GM19238 (cell line): ENCODE results near the gene C20orf96.

ENCODE experiments used
- DNase-seq: peaks from one replicate; pipeline ENCODE4 v3.0.0; 2011; ENCODE audit warnings: low spot score; ENCODE audit not compliant: insufficient read length

C20orf96 gene

DNA sequence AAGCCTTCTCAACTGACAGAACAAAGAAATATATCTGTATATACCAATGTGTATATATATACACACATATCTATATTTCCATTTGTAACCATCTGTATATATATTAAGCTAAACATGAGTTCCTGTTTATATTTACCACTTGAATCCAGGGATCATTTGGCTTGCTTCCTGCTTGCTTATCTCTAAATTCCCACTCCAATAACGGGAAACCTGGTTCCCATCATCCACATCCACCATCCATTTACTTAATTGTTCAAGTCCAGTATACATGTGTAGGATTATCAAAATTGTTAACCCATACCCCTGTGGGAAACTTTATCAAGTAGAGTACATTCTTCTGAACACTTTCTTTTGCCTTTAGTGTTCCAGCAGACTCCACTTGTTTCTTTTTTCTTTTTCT is 22.3 kb upstream of the C20orf96 start:
- DNase-seq: no peak

DNA sequence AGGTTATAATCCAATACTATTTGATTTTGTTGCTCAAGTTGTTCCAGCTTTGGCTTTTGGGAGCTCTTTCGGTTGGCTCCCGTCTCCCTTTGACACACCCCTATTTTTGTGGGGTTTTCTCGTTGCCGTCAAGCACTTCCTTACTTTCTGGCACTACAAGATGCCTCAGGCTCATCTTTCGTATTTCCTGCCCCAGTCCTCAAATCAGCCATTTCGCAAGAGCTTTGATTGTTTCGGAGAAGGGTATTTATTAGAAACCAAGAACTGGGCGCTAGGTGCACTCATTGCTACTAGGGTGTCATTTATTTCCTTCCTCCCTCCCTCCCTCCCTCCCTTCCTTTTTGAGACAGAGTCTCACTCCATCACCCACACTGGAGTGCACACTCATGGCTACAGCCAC is 21.5 kb upstream of the C20orf96 start:
- DNase-seq: no peak

DNA sequence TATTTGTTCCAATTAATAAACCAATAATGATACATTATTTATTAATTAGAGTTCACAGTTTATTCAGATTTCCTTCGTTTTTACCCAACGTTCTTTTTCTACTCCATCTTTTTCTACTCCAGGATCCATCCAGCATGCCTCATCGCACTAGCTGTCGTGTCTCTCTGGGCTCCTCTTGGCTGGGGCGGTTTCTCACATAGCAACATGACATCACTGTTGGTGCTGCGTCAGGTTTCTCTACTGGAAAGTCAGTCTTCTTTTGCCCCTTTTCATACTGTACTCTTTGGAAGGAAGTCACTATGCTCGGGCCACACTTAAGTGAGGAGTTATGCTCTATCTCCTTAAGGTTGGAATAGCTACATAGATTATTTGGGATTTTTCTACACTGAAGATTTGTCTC is 21.1 kb upstream of the C20orf96 start:
- no peak for DNase-seq

DNA sequence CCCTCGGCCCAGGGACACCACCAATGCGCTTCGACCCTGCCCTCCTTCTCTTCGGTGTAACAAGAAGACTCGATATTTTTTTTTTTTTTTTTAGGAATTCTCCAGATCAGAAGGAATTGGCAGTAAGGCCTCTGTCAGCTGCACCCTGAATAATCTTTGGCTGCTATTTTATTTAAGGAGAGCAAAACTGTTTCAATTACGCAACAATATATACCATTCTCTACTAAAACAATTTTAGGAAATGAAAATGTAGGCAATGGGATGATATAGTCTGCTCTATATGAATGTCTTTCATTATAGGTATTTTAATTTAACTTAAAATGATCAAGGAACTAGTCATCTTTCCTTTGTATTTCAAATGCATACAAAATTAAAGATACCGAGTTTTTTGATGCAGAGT is 20.1 kb upstream of the C20orf96 start:
- no peak for DNase-seq

DNA sequence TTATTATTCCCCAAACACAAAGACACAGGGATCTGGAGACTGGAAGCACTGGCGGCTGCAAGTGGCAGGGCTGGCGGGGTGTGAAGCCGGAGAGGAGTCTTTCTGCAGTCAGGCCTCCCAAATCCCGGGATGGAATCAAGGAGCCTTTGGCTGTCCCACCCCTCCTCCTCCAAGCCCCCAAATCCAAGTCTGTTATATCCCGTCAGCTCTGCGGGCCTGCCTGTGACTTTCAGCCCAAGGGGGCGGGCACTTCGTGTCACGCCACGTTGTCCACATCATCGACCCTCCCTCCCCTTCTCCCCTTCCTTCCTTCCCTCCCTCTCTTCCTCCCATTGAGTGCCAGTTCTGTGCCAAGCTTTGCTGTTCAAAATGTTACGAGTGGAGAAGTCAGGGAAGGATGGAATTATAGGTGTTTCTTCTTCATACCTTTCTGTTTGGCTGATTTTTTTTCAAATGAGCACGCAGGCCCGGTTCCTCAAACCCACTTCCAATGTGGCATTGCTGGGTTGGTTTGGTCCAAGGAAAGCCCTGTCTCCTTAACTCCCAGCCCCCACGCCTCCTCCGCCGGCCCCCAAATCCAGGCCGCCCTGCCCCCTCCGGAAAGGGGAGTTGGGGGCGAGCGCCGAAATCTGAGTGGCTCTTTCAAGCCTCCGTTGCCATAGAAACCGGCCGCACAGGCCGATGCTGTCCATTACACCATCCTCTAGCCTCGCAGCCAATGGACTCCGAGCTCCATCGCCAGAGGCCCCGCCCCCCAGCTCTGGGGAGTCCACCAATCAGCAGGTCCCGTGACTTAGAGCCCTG is 19.5 kb upstream of the C20orf96 start:
- DNase-seq: peak; percentile 96

DNA sequence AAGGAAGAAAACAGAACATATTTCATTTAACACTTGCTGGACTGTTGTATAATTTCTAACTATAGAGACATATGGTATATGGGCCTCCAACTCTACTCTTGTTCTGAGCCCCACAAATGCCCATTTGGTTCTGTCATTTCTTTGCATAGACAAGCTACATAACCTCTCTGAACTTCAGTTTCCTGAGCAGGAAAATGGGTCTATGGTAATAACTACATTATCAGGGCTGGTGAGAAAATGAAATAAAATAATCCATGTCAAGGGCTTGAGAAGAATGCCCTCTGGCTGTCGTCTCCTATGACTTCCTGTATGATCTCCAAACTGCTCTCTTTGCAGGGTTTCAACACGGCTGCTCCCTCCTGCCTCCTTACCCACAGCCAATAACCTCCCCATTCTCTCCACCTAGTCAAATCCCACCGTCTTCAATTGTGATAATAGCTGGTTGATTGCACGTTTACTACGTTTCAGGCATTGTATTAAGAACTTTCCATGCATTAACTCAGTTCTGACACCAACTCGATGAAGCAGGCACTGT is 18.8 kb upstream of the C20orf96 start:
- DNase-seq: no peak

DNA sequence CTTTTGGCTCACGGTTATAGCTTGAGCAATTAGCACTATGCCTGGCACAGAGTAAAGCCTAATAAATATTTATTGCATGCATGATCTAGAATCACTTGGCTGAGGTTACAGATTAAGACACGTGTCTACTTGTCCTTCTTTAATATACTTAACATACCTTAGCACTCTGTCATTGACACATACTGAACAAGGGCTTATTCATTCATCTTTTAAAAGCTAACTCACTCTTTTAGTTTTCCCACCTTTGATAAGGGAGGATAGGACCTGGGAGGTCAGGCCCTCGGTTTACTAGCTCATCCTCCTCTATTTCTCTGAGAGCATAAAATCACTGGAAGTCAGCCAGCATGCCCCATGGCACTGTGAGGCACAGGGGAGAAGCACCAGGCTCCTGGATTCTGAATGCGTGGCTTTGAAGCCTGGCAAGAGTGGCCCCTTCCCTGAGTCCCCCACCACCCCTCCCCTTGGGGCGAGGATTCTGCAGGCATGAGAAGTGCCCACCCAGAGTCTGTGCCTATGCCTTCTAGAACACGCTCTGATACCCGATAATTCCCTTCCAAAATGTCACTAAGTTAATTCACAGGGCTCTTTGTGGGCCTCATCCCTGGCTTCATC is 18.0 kb upstream of the C20orf96 start:
- DNase-seq: no peak

DNA sequence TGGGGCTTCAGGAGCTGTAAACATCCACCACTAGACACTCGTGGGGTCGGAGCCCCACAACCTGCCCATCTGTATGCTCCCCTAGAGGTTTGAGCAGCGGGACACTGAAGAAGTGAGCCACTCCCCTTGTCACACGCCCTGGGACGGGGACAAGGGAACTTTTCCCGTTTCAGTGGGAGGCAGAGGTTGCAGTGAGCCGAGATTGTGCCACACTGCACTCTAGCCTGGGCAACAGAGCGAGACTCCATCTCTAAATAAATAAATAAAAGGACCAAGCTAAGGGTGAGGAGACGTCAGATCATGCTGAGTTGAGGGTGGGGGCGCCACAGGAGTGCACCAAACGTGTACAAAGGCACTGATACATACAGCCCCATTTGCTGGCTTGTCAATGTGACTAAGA is 15.2 kb upstream of the C20orf96 start:
- DNase-seq: no peak

DNA sequence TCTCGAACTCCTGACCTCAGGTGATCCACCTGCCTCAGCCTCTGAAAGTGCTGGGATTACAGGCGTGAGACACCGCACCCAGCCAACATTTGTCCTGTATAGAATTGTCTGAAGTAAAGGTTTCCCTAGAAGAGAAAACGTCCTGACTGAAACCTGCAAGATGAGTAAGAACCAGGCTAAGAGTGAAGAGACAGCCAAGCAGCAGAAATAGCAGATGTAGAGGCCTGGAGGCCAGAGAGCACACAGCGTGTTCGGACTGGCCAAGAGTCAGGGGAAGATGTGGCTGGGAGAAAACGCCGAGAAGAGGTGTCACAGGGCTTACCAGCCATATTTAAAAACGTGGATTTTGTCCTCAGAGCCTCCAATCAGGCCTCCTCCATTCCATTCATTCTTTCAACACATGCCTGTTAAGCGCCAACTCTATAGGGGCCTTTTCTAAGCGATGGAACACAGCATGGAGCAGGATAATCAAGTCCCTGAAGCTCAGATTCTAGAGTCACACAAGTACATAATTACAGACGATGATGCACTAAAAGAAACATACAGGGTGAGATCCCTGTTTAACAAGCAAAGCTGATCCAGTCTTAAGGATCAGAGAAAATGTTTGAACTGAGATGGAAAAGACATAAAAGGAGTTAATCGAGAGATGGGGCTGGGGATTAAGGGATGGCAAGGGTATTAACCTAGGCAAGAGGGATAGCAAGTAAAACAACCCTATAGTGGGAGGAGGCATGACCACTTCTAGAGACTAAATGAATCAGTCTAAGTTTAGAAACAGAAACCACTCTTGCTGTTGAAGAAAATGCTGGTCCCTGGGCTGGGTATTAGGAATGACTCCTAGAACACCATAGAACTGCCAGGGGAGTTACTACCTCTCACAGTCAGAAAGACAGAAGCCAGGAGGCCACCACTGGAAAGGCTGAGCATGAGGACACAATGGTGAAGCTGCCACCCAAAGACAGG is 11.6 kb upstream of the C20orf96 start:
- DNase-seq: no peak

DNA sequence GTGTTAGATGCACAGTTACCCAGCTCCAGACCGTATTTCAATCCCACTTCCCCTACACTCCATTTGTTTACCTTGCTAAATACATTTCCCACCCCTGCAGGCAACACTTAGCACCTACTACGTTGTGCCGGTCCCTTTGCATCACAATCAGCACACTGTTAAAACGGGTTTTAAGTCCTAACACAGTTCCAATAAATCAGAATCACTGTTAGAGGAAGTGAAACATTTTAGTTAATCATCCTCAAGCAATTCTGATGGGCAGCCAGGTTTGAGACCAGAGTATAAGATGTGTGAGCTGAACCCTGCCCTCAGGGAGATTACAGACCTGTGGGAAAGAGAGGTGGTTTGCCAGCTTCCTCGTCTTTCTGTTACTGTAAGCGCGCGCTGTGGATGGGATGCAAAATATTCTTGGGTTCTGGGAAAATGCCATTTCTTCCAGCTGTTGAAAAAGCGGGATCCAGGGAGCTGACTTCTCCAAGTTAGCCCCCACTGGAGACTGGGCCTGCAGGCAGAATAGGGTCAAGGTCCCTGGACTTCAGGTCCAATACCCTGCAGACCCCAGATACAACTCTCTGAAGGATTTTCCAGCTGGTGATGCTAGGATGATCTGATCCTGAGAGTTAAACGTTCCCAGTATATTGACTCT is 9.9 kb upstream of the C20orf96 start:
- no peak for DNase-seq

DNA sequence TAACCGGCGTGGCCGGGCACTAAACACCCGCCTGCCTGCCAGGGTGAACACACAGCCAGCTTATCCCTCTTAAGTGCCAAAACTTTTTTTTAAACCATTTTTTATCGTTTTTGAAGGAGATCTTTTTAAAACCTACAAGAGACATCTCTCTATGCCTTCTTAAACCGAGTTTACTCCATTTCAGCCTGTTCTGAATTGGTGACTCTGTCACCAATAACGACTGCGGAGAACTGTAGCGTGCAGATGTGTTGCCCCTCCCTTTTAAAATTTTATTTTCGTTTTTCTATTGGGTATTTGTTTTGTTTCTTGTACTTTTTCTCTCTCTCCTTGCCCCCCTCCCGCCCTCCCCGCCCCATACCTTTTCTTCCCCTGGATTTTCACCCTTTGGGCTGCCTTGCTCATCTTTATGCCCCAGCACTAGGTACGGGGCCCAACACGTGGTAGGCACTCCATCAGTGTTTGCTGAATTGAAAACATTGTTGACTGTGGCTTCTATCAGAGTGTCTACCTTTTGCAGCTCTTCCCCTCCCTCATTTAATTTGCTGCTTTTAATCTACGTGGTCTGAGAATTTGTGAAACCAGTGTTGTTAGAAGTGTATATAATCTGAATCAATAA is 8.3 kb upstream of the C20orf96 start:
- no peak for DNase-seq

DNA sequence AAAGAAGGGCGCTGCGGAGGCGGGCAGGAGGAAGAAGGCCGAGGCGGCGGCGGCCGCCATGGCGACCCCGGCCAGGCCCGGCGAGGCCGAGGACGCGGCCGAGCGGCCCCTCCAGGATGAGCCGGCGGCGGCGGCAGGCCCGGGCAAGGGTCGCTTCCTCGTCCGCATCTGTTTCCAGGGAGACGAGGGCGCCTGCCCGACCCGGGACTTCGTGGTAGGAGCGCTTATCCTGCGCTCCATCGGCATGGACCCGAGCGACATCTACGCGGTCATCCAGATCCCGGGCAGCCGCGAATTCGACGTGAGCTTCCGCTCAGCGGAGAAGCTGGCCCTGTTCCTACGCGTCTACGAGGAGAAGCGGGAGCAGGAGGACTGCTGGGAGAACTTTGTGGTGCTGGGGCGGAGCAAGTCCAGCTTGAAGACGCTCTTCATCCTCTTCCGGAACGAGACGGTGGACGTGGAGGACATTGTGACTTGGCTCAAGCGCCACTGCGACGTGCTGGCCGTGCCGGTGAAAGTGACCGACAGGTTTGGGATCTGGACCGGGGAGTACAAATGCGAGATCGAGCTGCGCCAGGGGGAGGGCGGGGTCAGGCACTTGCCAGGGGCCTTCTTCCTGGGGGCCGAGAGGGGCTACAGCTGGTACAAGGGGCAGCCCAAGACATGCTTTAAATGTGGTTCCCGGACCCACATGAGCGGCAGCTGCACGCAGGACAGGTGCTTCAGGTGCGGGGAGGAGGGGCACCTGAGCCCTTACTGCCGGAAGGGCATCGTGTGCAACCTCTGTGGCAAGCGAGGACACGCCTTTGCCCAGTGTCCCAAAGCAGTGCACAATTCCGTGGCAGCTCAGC is 7.6 kb upstream of the C20orf96 start:
- peak; percentile 41 for DNase-seq

DNA sequence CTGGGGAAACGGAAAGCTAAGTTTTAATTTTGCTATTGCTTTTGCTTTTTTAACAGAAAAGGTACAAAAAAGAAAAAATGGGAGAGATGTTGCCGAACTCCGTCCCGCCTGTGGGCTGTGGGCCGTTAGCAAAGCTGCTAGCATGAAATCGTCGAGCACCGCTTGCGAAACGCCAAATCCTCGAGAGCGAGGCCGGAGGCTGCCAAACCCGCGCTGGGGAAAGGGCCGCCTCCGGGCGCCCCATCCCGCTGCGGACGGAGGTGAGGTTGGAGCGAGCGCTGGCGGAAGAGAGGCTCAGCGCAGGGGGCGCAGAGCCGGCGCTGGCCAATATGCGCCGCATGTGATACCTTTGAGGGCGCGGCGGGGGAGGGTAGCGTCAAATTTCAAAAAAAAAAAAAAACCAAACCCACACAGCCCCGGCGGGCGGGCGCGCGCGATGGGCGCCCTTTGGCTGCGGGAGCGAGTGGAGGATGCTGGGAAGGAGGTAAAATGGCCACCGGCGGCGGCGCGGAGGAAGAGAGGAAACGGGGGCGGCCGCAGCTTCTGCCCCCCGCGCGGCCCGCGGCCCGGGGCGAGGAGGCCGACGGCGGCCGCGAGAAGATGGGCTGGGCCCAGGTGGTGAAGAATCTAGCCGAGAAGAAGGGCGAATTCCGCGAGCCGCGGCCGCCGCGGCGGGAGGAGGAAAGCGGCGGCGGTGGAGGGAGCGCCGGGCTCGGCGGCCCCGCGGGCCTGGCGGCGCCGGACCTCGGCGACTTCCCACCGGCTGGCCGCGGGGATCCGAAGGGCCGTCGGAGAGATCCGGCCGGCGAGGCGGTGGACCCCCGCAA is 6.8 kb upstream of the C20orf96 start, which contains the start of gene ZCCHC3:
Gene ZCCHC3, plus strand, starts transcription at position 473 of the 827 bp plus-strand sequence. Its CDS starts 17 bp downstream, at position 490.
- peak; percentile 87 for DNase-seq

DNA sequence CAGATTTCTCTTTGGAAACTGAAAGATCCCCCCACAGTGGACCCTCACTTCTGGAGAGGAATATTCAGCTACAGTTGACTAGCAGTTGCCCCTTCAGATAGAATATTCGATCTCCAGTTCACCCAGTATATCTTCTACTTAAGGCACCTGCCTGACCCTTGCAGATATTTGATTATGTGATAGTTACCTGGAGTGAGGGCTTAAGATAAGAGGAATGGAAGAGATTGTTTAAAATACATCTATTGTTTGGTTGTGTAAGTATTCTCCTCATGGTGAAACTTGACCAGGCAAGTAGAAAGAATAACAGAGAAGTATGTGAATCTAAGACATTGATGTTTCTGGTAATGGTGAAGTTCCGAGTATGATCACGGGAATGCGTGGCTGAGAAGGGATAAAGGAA is 5.3 kb upstream of the C20orf96 start:
- no peak for DNase-seq

DNA sequence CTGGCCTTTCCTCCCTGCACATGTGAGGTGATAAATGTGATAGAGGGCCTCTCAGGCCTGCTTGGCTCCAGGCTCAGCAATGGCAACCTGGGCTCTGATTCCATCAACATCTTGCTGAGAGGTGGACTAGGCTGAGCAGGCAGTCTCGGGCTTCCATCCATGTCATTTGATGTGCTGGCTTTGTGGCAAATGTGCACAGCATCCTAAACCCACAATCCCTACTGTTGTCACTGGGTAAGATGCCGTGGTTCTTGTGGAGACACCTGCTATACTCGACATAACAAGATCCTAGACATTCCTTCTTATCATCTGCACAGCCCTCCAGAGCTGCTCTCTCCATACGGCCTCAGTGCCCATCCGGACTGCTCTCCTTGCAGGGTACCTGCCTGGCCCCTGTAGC is 4.1 kb upstream of the C20orf96 start:
- DNase-seq: no peak

DNA sequence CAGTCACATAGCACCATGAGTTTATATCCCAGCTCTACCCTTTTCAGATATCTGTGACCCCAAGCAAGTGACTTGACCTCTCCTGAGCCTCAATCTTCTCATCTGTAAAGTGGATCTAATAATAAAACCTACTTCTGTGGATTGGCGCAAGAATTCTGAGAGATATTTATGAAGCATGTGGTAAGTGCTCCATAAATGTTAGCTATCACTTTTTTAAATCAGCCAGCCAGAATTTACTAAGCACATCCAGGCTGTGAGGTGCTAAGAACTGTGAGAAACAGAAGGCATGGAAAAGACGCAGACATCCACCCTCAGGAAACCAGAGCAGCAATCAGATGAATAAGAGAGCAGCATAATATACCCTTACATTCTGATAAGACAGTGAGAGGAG is 862 bp downstream of the C20orf96 start:
- DNase-seq: no peak

DNA sequence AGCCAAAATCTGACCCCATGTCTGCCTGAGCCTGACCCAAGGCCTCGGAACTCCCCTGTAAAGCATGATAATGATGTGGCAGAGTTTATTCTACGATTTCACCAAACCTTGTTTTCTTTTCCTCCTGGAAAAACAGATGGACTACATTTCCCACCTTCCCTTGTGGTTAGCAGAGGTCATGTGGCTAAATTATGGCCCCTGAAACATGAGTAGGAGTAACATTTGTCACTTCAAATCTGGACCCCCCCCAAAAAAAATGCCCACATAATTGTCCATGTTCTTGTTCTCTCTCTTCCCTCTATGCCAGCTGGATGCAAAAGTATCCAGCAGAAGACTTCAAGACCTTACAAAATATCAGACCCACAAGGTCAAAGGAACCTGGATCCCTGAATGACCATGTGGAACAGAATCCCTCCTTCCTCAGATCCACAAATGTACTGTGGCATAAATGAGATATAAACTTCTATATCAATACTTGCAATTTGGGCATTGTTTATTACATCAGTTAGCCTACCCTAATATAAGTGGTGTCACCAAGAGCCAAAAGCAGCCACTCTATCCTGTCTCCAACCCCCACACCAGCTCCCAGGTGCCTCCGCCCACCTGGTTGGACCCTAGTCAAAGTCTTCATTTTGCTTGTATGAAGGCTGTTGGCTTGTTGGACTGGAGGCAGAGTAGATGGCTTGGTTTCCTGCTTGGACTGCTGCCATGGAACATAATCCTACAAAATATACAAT is 1.4 kb downstream of the C20orf96 start:
- DNase-seq: no peak

DNA sequence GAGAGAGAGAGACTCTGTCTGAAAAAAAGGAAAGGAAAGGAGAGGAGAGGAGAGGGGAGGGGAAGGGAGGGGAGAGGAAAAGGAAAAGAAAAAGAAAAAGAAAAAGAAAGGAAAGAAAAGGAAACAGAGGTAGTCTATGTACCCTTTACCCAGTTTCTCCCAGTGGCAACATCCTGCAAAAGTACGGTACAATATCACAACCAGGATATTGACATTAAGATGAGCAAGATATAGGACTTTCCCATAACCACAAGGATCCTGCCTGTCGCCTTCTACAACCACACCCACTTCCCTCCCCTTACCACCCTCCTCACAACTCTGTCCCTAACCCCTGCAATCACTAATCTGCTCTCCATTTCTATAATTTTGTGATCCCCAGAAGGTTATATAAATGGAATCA is 4.0 kb downstream of the C20orf96 start:
- DNase-seq: no peak
